B cell (primary cell): Measurements from ENCODE around the gene CA5A.

Experiments used
- CTCF ChIP-seq: fragments of 200-600 bp; IDR thresholded peaks from one replicate; pipeline ENCODE4 v1.8.0; 2022; ENCODE audit warnings: antibody characterized with exemption, mild to moderate bottlenecking
- EZH2 ChIP-seq: IDR thresholded peaks from 2 replicates; pipeline ENCODE4 v1.6.1; 2012; ENCODE audit warnings: borderline replicate concordance, low read depth, mild to moderate bottlenecking, moderate library complexity, low read length; ENCODE audit not compliant: insufficient read depth, poor library complexity, severe bottlenecking

- TF ChIP-seq CTCF: peak; percentile 40
- no peak for TF ChIP-seq EZH2
These were observed 15.5 kb upstream of the CA5A start for GRCh38 chr16:87951552-87952538.
